ENCODE measurements around the gene TRIM13.

DNA sequence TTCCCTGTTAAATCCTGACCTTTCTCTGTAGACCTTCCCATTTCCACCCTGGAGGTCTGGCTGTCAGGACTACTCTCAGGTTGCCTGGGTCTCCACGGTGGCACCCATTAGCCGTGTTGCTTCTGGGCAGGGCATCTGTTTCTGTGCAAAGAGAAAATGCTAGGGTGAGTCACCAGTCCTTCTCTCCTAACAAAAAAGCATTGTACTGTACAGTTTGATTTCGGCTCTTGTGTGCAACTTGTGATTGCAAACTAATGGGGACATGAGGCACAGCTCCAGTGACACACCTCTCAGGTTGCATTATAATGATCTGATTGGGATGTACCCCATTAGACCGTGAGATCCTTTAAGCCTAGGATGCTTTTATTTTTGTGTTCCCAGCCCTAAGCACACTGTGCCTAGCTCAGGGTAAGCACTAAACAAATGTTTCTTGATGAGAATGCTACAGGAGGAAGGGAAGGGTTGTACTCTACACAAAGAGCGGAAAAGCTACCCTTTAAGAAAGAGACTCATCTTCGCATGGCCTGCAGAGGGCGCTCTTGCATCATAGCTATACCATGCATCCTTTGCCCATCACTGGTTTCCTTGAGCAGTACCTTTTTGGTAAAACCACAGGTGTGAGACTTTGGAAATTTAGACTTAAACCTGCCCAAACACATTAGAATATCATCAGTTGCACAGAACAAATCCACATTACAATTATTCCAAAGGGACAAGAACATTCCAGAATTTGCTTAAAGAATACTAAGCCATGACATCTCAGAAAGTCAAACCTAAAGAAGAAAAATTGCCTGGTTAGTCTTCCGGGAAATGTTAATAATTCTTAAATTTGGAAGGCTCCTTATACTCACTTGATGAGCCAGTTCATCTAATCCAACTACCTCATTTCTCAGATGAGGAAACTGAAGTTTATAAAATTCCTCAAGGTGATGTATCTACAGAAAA is 20.3 kb upstream of the TRIM13 start:
- TF ChIP-seq, protein P1, sequence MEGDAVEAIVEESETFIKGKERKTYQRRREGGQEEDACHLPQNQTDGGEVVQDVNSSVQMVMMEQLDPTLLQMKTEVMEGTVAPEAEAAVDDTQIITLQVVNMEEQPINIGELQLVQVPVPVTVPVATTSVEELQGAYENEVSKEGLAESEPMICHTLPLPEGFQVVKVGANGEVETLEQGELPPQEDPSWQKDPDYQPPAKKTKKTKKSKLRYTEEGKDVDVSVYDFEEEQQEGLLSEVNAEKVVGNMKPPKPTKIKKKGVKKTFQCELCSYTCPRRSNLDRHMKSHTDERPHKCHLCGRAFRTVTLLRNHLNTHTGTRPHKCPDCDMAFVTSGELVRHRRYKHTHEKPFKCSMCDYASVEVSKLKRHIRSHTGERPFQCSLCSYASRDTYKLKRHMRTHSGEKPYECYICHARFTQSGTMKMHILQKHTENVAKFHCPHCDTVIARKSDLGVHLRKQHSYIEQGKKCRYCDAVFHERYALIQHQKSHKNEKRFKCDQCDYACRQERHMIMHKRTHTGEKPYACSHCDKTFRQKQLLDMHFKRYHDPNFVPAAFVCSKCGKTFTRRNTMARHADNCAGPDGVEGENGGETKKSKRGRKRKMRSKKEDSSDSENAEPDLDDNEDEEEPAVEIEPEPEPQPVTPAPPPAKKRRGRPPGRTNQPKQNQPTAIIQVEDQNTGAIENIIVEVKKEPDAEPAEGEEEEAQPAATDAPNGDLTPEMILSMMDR (conservative IDR thresholded peaks at IDR 0.05 in 1 of 2, IDR thresholded peaks at IDR 0.05 in 1 of 2; ENCODE audit: low read depth in 1 of 2, low read length in 2 of 2), result peak; percentile 91 to 93
- no peak for TF ChIP-seq EZH2 (IDR thresholded peaks at IDR 0.05; ENCODE audit: low read length, missing control alignments)

Measured in fibroblast of lung (primary cell).